HepG2 (cell line): ENCODE results near the gene BTK. TPM values are rescaled to one million over a fixed set of nuclear protein-coding genes. Genes with fewer than 3 reads are reported as not detected.

ENCODE experiments used
- ATAC-seq: fragments of 200-7000 bp; cut with Tn5 transposase; 3 replicates; pipeline ENCODE4 v1.9.1; 2020; ENCODE audit warnings: mild to moderate bottlenecking, moderate library complexity
- BruUV-seq: library from RNA; stranded (reverse); fragments of 400-500 nt; replicated peaks from 2 replicates; lab custom pipeline; 2021; lab: Mats Ljungman, UMichigan
- CTCF ChIA-PET: fragments of 300-600 bp; formaldehyde crosslinking; extraction: SDS; loops from one replicate; lab custom pipeline; 2021; ENCODE audit warnings: low total read pairs, inconsistent platforms, low intra/inter-chr PET ratio; lab: Yijun Ruan, JAX
- POLR2A ChIA-PET: fragments of 350-600 bp; sonication (Branson Sonifier 250); formaldehyde crosslinking; loops from one replicate; lab custom pipeline; 2020; ENCODE audit warnings: antibody characterized with exemption, inconsistent platforms; lab: Yijun Ruan, JAX
- DNase-seq: peaks from one replicate; pipeline ENCODE4 v3.0.0-alpha.2; 2015; ENCODE audit warnings: low spot score
- FAIRE-seq: peaks from 3 replicates; lab custom pipeline; 2011; peaks lifted over from hg19 to GRCh38; lab: Jason Lieb, UNC
- H2AFZ ChIP-seq: one replicate; pipeline ENCODE4 v1.6.1; 2011; ENCODE audit warnings: low read length, inconsistent platforms
- H3K27ac ChIP-seq: fragments of 300-600 bp; 3 replicates; pipeline ENCODE4 v1.8.0; 2011; ENCODE audit warnings: mixed run types, mild to moderate bottlenecking, mixed read lengths, low read length, inconsistent platforms; ENCODE audit not compliant: insufficient read depth; ENCODE audit errors: extremely low read length
- H3K27me3 ChIP-seq, 2 experiments: fragments of 200-600 bp in 1 of 2; 2 replicates in 1 of 2; 3 replicates in 1 of 2; pipeline versions ENCODE4 v1.6.0 to v1.8.0; 2011; ENCODE audit warnings: low read length in 2 of 2, mild to moderate bottlenecking in 2 of 2, moderate library complexity in 2 of 2, inconsistent platforms in 1 of 2; ENCODE audit not compliant: insufficient read depth in 2 of 2, control insufficient read depth in 1 of 2
- H3K36me3 ChIP-seq, 2 experiments: fragments of 200-600 bp in 1 of 2; replicated peaks in 1 of 2; 2 replicates in 1 of 2; 3 replicates in 1 of 2; pipeline versions ENCODE4 v1.5.1 to v1.8.0; 2011; ENCODE audit warnings: low read length in 2 of 2, inconsistent platforms in 1 of 2; ENCODE audit not compliant: insufficient read depth in 2 of 2, control insufficient read depth in 1 of 2
- H3K4me1 ChIP-seq: 2 replicates; pipeline ENCODE4 v1.5.1; 2012; ENCODE audit warnings: low read length, inconsistent platforms; ENCODE audit not compliant: insufficient read depth
- H3K4me2 ChIP-seq: 2 replicates; pipeline ENCODE4 v1.6.0; 2011; ENCODE audit warnings: low read depth, low read length, inconsistent platforms
- H3K4me3 ChIP-seq, 3 experiments: fragments of 200-600 bp in 1 of 3; sonication (generic), shearing (Covaris generic) in 1 of 3; replicated peaks in 1 of 3; 2 replicates each; pipeline ENCODE4 v1.5.1; 2011 to 2016; ENCODE audit warnings: low read length in 3 of 3, inconsistent platforms in 2 of 3, low read depth in 2 of 3, mild to moderate bottlenecking in 2 of 3, control low read depth in 1 of 3, mixed read lengths in 1 of 3; ENCODE audit not compliant: insufficient read depth in 1 of 3
- H3K79me2 ChIP-seq: one replicate; pipeline ENCODE4 v1.6.1; 2011; ENCODE audit warnings: low read length, inconsistent platforms; ENCODE audit not compliant: insufficient read depth
- H3K9ac ChIP-seq: 2 replicates; pipeline ENCODE4 v1.6.0; 2011; ENCODE audit warnings: mild to moderate bottlenecking, low read depth, low read length, inconsistent platforms; ENCODE audit not compliant: insufficient read depth
- H3K9me3 ChIP-seq: 2 replicates; pipeline ENCODE4 v1.5.1; 2012; ENCODE audit warnings: mild to moderate bottlenecking, low read length
- H4K20me1 ChIP-seq: 2 replicates; pipeline ENCODE4 v1.6.0; 2011; ENCODE audit warnings: inconsistent platforms, mild to moderate bottlenecking, low read length, moderate library complexity; ENCODE audit not compliant: insufficient read depth
- CREB1 ChIP-seq, 2 experiments: fragments of 450-650 bp in 1 of 2; IDR thresholded peaks; 2 replicates each; pipeline ENCODE4 v1.6.1; 2016 to 2017; ENCODE audit warnings: control low read depth in 1 of 2, mild to moderate bottlenecking in 1 of 2, missing compliant biosample characterization in 1 of 2, missing genetic modification characterization in 1 of 2
- CREBL2 ChIP-seq: sonication (generic); formaldehyde crosslinking; IDR thresholded peaks from 2 replicates; pipeline ENCODE4 v1.8.1; 2023; ENCODE audit warnings: missing genetic modification reagents, mild to moderate bottlenecking, borderline replicate concordance
- GLI4 ChIP-seq: sonication (generic); formaldehyde crosslinking; IDR thresholded peaks from 2 replicates; pipeline ENCODE4 v1.5.1; 2020; ENCODE audit warnings: missing genetic modification reagents, mild to moderate bottlenecking, moderate library complexity, borderline replicate concordance
- ZNF678 ChIP-seq: sonication (generic); formaldehyde crosslinking; IDR thresholded peaks from 2 replicates; pipeline ENCODE4 v1.4.0; 2020; ENCODE audit warnings: mild to moderate bottlenecking, missing genetic modification reagents
- ZNF770 ChIP-seq: sonication (generic); formaldehyde crosslinking; IDR thresholded peaks from 2 replicates; pipeline ENCODE4 v1.5.0; 2020; ENCODE audit warnings: mild to moderate bottlenecking, missing genetic modification reagents
- WGBS: methylation state at CpG from one replicate; pipeline ENCODE4 v1.1.6; 2017; ENCODE audit warnings: low lambda C conversion rate; 5-methylcytosine and 5-hydroxymethylcytosine counted together
- in situ Hi-C: cut with HindIII; loops from 2 replicates; pipeline ENCODE4 v1.10.0; 2017; ENCODE audit warnings: low pct_unique_long_range_greater_than_20kb; ENCODE audit not compliant: extremely low pct_ligation_motif_present
- intact Hi-C: fragments of 100-400 bp; cut with micrococcal nuclease; formaldehyde crosslinking; loops from one replicate; pipeline ENCODE4 v1.10.0; 2022; ENCODE audit not compliant: unreplicated experiment
- polyA plus RNA-seq, 8 experiments: library from polyadenylated mRNA; depleted of rRNA in 3 of 8; stranded (reverse) in 7 of 8; unstranded in 1 of 8; fragments of >200 nt; fragmentation: Illumina TruSeq in 4 of 8; extraction: Trizol in 4 of 8; gene quantifications; 2 replicates each; pipeline versions ENCODE4 v1.2.1 to v1.2.3, GENCODE V29; 2011 to 2016; ENCODE audit warnings: low read depth in 4 of 8, missing spikeins in 1 of 8, mixed read lengths in 1 of 8; ENCODE audit not compliant: insufficient read depth in 1 of 8
- total RNA-seq, 5 experiments: library from RNA; depleted of rRNA; stranded (reverse); fragments of >200 nt; fragmentation: Illumina TruSeq; extraction: Trizol; gene quantifications; 2 replicates each; pipeline ENCODE4 v1.2.3, GENCODE V29; 2016; ENCODE audit warnings: low read depth in 1 of 5

The BTK gene
- total and polyA plus RNA-seq, 2 of the 13 experiments (the other 11 are each of a cell fraction or from before 2014, with no cell fraction given): not detected

GRCh38 chrX:101416691-101417090 lies 30.7 kb upstream of the BTK start:
- no peak overlapping the region for H3K9ac ChIP-seq
- H3K36me3 ChIP-seq: peaks cover 0 to 13% of the 10 kb centered on the region in 2 experiments; a peak in 3 of 5 replicates
- DNase-seq (no peak), ATAC-seq (no peak), FAIRE-seq (no peak)
- CTCF ChIA-PET: no interaction called here
- H2AFZ ChIP-seq: no peak overlapping the region
- H3K9me3 ChIP-seq: no peaks in the 10 kb centered on the region
- H3K4me1 ChIP-seq: no peaks in the 10 kb centered on the region
- intact Hi-C loops (no loop called here), in situ Hi-C loops (no loop called here)
- H3K79me2 ChIP-seq: peaks cover 7% of the 10 kb centered on the region
- H3K27ac ChIP-seq: no peak overlapping the region
- H3K4me2 ChIP-seq: no peak overlapping the region
- no peaks in the 10 kb centered on the region; a peak in 1 of 5 replicates for H3K27me3 ChIP-seq
- 84% methylated on average over 7 of the region's 7 CpGs for WGBS
- no peak for TF ChIP-seq GLI4 (CRISPR knock-in tag)
- no peak for TF ChIP-seq CREB1 (IDR thresholded peaks at IDR 0.05)
- TF ChIP-seq CREB1 (CRISPR knock-in tag; IDR thresholded peaks at IDR 0.05): no peak
- TF ChIP-seq ZNF770 (CRISPR knock-in tag): no peak
- no peak for TF ChIP-seq ZNF678
- TF ChIP-seq CREBL2 (CRISPR knock-in tag): no peak
- H4K20me1 ChIP-seq: no peaks in the 10 kb centered on the region
- H3K4me3 ChIP-seq: no peak overlapping the region
- POLR2A ChIA-PET: no interaction called here
- no TSS peak for BruUV-seq
